ENCODE data around the gene ZNF560. TPM values are rescaled to one million over a fixed set of nuclear protein-coding genes. Genes with fewer than 3 reads are reported as not detected.

The ZNF560 gene
- total and polyA plus RNA-seq, 4 donors: not detected

DNA sequence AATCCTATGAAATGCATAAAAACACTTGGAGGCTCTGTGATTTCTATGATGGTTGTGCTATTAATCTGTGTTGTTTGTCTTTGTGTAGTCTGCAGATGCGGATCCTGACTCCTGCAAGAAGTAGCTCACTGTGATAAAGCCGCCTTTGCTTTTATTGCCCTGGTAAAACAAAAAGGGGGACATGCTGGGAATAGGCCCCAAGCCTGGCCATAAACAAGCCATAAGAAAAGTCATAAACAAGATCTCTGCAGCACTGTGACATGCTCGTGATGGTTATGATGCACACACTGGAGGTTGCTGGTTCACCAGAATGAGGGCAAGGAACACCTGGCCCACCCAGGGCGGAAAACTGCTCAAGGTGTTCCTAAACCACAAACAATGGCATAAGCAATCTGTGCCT is 36.5 kb downstream of the ZNF560 start:
- intact Hi-C loops (cut with DNase I): no loop called here
- H3K4me3 ChIP-seq (ENCODE audit: low read length in 2 of 2): no peak overlapping the region
- H3K27ac ChIP-seq (ENCODE audit: low read depth in 1 of 2, low read length in 2 of 2): no peak overlapping the region
- WGBS, 2 donors: 82 to 89% methylated on average over 4 of the region's 4 CpGs
- H3K4me1 ChIP-seq (ENCODE audit: control insufficient read depth in 1 of 2, insufficient read depth in 2 of 2, low read length in 2 of 2): no peaks in the 10 kb centered on the region
- H3K27me3 ChIP-seq (ENCODE audit: control insufficient read depth in 1 of 2, insufficient read depth in 2 of 2, low read length in 1 of 2): no peaks in the 10 kb centered on the region
- DNase-seq (no peak), ATAC-seq (ENCODE audit: low FRiP score) (no peak)
- no peaks in the 10 kb centered on the region for H3K36me3 ChIP-seq (ENCODE audit: control insufficient read depth in 1 of 2, insufficient read depth in 2 of 2, low read length in 1 of 2)
- peaks cover 11% of the 10 kb centered on the region for H3K9me3 ChIP-seq (ENCODE audit: control insufficient read depth, low read length)

DNA sequence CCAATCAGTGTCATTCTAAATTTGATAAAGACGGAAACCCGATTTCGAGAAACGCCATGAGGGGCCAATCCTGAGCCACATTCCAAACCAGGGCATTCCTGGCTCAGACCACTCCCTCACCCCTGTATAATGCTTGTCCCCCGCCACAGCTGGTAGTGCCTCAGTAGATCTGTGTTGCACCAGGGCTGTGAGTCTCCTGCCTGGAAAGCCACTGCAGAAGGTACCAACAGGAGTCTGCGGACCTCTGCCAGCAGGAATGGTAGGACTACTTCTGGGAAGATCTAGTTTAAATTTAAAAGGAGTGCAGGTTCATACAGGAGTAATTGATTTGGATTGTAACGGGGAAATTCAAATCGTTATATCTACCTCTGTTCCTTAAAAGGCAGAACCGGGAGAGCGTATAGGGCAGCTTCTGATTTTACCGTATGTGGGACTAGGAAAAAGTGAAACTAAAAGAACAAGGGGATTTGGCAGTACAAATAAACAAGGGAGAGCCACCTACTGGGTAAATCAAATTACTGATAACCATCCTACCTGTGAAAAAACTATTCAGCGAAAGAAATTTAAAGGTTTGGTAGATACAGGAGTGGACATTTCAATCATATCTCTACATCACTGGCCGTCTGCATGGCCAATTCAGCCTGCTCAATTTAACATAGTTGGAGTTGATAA is 42.3 kb downstream of the ZNF560 start:
- H3K27me3 ChIP-seq (ENCODE audit: control insufficient read depth in 1 of 2, insufficient read depth in 2 of 2, low read length in 1 of 2): no peaks in the 10 kb centered on the region
- no peaks in the 10 kb centered on the region for H3K4me1 ChIP-seq (ENCODE audit: control insufficient read depth in 1 of 2, insufficient read depth in 2 of 2, low read length in 2 of 2)
- H3K9me3 ChIP-seq (ENCODE audit: control insufficient read depth, low read length): peaks cover 10% of the 10 kb centered on the region
- H3K27ac ChIP-seq (ENCODE audit: low read depth in 1 of 2, low read length in 2 of 2): no peak overlapping the region
- ATAC-seq (ENCODE audit: low FRiP score) (no peak), DNase-seq (no peak)
- H3K36me3 ChIP-seq (ENCODE audit: control insufficient read depth in 1 of 2, insufficient read depth in 2 of 2, low read length in 1 of 2): no peaks in the 10 kb centered on the region
- H3K4me3 ChIP-seq (ENCODE audit: low read length in 2 of 2): no peak overlapping the region
- WGBS, 2 donors: 66 to 82% methylated on average over 13 of the region's 13 CpGs
- intact Hi-C loops (cut with DNase I): no loop called here

DNA sequence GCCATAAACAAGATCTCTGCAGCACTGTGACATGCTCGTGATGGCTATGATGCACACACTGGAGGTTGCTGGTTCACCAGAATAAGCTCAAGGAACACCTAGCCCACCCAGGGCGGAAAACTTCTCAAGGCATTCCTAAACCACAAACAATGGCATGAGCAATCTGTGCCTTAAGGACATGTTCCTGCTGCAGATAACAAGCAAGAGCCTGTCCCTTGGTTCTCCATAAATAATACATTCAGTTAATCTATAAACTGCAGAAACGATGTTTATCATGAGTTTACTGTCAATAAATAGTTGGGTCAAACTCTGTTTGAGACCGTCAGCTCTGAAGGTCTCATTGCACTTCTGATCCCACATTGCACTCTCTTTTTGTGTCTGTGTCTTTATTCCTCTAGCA is 44.5 kb downstream of the ZNF560 start:
- DNase-seq (no peak), ATAC-seq (ENCODE audit: low FRiP score) (no peak)
- no peaks in the 10 kb centered on the region for H3K4me1 ChIP-seq (ENCODE audit: control insufficient read depth in 1 of 2, insufficient read depth in 2 of 2, low read length in 2 of 2)
- H3K4me3 ChIP-seq (ENCODE audit: low read length in 2 of 2): no peak overlapping the region
- H3K27ac ChIP-seq (ENCODE audit: low read depth in 1 of 2, low read length in 2 of 2): no peak overlapping the region
- intact Hi-C loops (cut with DNase I): no loop called here
- WGBS, 2 donors: 89% methylated on average over 4 of the region's 4 CpGs
- H3K9me3 ChIP-seq (ENCODE audit: control insufficient read depth, low read length): peaks cover 15% of the 10 kb centered on the region
- H3K27me3 ChIP-seq (ENCODE audit: control insufficient read depth in 1 of 2, insufficient read depth in 2 of 2, low read length in 1 of 2): no peaks in the 10 kb centered on the region
- no peaks in the 10 kb centered on the region for H3K36me3 ChIP-seq (ENCODE audit: control insufficient read depth in 1 of 2, insufficient read depth in 2 of 2, low read length in 1 of 2)

DNA sequence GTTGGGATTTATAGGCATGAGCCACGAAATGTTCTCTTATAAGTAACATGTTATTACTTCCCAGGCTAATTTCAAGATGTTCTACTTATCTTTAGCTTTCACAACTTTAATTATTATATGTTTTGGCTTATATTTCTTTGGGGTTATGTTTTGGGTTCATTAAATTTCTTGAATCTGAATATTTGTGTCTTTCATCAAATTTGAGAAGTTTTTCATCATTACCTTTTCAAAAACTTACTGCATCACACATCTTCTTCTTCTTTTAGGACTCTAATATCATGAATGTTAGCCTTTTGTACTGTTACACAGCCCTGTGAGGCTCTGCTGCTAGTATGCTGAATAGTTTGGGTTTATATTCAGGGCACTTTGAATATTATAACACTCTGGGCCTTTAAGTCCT is 53.4 kb downstream of the ZNF560 start:
- no peak overlapping the region for H3K27ac ChIP-seq (ENCODE audit: low read depth in 1 of 2, low read length in 2 of 2)
- no peaks in the 10 kb centered on the region for H3K4me1 ChIP-seq (ENCODE audit: control insufficient read depth in 1 of 2, insufficient read depth in 2 of 2, low read length in 2 of 2)
- 90 to 91% methylated on average over 1 of the region's 1 CpG for WGBS, 2 donors
- no peaks in the 10 kb centered on the region for H3K27me3 ChIP-seq (ENCODE audit: control insufficient read depth in 1 of 2, insufficient read depth in 2 of 2, low read length in 1 of 2)
- intact Hi-C loops (cut with DNase I): no loop called here
- H3K36me3 ChIP-seq (ENCODE audit: control insufficient read depth in 1 of 2, insufficient read depth in 2 of 2, low read length in 1 of 2): no peaks in the 10 kb centered on the region
- H3K9me3 ChIP-seq (ENCODE audit: control insufficient read depth, low read length): peaks cover 14% of the 10 kb centered on the region
- no peak for DNase-seq
- no peak for ATAC-seq (ENCODE audit: low FRiP score)
- H3K4me3 ChIP-seq (ENCODE audit: low read length in 2 of 2): no peak overlapping the region

DNA sequence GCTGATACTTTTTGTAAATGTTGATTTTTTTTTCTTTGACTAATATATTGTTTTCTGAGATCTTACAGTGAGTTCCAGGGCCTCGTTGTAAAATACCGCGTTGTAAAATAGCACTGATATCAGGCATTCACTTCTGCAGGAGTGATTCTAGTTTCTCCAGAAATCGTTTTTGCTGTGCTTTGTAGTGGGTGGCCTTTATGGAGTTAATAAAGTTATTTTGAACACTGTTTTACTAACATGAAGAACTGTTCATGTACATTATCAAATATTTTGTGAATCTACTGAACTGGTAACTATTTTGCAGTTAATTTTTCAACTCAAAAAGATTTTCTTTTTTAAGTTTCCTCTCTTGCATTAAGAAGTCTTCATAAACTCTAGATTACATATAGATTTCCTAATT is 62.1 kb downstream of the ZNF560 start:
- H3K27ac ChIP-seq (ENCODE audit: low read depth in 1 of 2, low read length in 2 of 2): no peak overlapping the region
- no peaks in the 10 kb centered on the region for H3K9me3 ChIP-seq (ENCODE audit: control insufficient read depth, low read length)
- H3K36me3 ChIP-seq (ENCODE audit: control insufficient read depth in 1 of 2, insufficient read depth in 2 of 2, low read length in 1 of 2): no peaks in the 10 kb centered on the region
- no peaks in the 10 kb centered on the region for H3K4me1 ChIP-seq (ENCODE audit: control insufficient read depth in 1 of 2, insufficient read depth in 2 of 2, low read length in 2 of 2)
- DNase-seq (no peak), ATAC-seq (ENCODE audit: low FRiP score) (no peak)
- H3K4me3 ChIP-seq (ENCODE audit: low read length in 2 of 2): no peak overlapping the region
- WGBS, 2 donors: 79 to 89% methylated on average over 4 of the region's 4 CpGs
- H3K27me3 ChIP-seq (ENCODE audit: control insufficient read depth in 1 of 2, insufficient read depth in 2 of 2, low read length in 1 of 2): no peaks in the 10 kb centered on the region
- intact Hi-C loops (cut with DNase I): loop anchor here (10.0 kb wide), 2 partner anchors 132 to 358 kb away; partner anchors contain the start of gene ZNF699 (in 1 of the 2)

DNA sequence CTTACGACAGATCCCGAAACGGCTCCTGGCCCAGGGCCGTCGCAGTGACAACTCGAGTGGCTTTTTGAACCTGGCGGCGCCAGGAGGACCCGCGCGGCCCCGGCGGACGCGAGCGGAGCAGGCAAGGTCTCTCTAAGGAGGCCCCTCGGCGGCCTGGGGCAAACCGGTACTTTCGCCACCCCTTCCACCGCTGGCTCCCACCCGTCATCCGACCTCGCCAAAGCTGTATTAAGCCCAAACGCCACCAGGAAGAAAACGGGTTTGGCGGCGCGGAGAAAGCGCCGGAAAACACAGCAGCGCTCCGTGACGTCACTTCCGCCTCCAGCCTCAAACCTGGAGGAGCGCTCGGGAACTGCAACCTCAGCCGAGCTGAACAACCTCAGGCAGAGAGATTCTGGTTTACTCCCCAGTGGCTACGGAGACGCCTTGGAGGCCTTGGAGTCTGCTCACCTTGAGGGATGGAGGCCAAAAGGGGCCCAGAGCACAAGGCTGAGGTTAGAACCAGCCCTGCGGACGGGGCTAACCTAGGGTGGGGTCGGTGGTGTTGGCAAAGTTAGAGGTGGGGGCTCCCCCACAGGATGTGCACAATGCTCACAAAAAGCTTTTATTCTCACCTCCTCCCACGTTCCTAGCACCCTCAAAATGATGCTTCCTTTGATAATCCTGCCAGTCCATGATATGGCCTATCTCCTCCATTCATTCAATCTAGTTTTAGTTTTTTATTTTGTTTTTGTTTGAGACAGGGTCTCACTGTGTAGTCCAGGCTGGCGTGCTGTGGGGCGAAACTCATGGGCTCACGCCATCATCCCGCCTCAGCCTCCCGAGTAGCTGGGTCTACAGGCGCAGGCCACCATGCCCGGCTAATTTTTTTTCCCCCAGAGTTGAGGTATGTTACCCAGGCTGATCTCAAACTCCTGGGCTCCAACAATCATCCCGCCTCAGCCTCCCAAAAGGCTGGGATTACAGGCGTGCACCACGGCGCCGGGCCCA is 62.8 kb downstream of the ZNF560 start, which contains the start of gene ZNF266:
Gene ZNF266 (minus strand): TSS at position 295 of the 990 bp plus-strand sequence. CDS start 15,484 bp downstream, outside the sequence.
- intact Hi-C loops (cut with DNase I): loop anchor here (10.0 kb wide), 2 partner anchors 131 to 359 kb away; partner anchors contain the start of gene ZNF699 (in 1 of the 2)
- peak; percentile 94 for ATAC-seq (ENCODE audit: low FRiP score)
- WGBS, 2 donors: 13 to 14% methylated on average over 56 of the region's 56 CpGs

DNA sequence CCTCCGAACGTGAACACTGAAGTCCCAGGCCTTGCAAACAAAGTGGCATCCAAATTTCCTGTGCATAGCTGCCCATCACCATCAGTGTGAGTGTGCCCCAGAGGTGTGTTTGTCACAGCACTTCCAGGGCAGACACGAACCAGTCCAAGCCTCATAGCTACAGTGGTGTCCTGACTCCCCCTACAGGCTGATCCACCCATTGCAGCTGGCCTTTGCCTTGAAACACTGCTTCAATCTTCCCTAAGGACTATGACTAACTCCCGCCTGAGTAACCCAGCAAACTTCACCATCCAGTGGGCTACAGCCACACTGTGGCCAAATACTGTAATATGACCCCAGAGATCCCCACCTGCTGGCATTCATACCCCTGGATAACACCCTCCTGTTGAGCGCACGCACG is 66.9 kb downstream of the ZNF560 start:
- no peak overlapping the region for H3K27ac ChIP-seq (ENCODE audit: low read depth in 1 of 2, low read length in 2 of 2)
- peaks cover 3 to 4% of the 10 kb centered on the region in 2 donors for H3K36me3 ChIP-seq (ENCODE audit: control insufficient read depth in 1 of 2, insufficient read depth in 2 of 2, low read length in 1 of 2)
- intact Hi-C loops (cut with DNase I): loop anchor here (5.0 to 10.0 kb wide), 3 partner anchors 127 to 363 kb away; partner anchors contain the start of genes ZNF699 (in 1 of the 2) and ZNF846 (in 1 of the 2)
- H3K27me3 ChIP-seq (ENCODE audit: control insufficient read depth in 1 of 2, insufficient read depth in 2 of 2, low read length in 1 of 2): no peaks in the 10 kb centered on the region
- no peak for ATAC-seq (ENCODE audit: low FRiP score)
- no peaks in the 10 kb centered on the region for H3K4me1 ChIP-seq (ENCODE audit: control insufficient read depth in 1 of 2, insufficient read depth in 2 of 2, low read length in 2 of 2)
- H3K4me3 ChIP-seq (ENCODE audit: low read length in 2 of 2): no peak overlapping the region
- DNase-seq: peak in 1 of 2 donors; percentile 53
- H3K9me3 ChIP-seq (ENCODE audit: control insufficient read depth, low read length): no peaks in the 10 kb centered on the region
- 77 to 80% methylated on average over 7 of the region's 7 CpGs for WGBS, 2 donors

More for the DNA sequence above, 62.8 kb downstream of the ZNF560 start, which contains the start of gene ZNF266:
- Histone ChIP-seq H3K4me3 (ENCODE audit: low read length in 2 of 2) (peak within 1 kb of the TSS; percentile 43 to 99), H3K27me3 (ENCODE audit: control insufficient read depth in 1 of 2, insufficient read depth in 2 of 2, low read length in 1 of 2) (no peaks in the 10 kb centered on the region), H3K36me3 (ENCODE audit: control insufficient read depth in 1 of 2, insufficient read depth in 2 of 2, low read length in 1 of 2) (no peaks in the 10 kb centered on the region), H3K27ac (ENCODE audit: low read depth in 1 of 2, low read length in 2 of 2) (peak within 1 kb of the TSS in 1 of 2 donors; percentile 49), H3K9me3 (ENCODE audit: control insufficient read depth, low read length) (no peaks in the 10 kb centered on the region), H3K4me1 (ENCODE audit: control insufficient read depth in 1 of 2, insufficient read depth in 2 of 2, low read length in 2 of 2) (no peaks in the 10 kb centered on the region)
- DNase-seq: peak; percentile 93 to 96

DNA sequence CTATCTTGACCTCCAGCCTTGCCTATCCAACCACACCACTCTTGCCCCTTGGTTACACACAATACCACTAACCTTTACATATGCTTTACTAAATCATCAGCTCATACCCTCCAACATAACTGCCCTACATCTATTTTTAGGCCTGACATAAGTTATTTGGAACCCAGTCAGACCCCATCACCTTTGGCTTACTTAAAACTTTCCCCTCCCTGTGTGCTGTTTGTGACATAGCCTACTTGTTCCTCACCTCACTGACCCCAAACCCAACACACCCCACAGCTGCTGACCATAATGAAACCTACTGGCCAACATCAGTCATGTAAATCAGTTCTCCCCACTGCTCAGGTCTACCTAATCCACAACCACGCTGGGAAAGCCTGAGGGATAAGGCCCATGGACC is 68.0 kb downstream of the ZNF560 start:
- Histone ChIP-seq H3K27ac (ENCODE audit: low read depth in 1 of 2, low read length in 2 of 2) (no peak overlapping the region), H3K36me3 (ENCODE audit: control insufficient read depth in 1 of 2, insufficient read depth in 2 of 2, low read length in 1 of 2) (peaks cover 3 to 10% of the 10 kb centered on the region in 2 donors), H3K4me3 (ENCODE audit: low read length in 2 of 2) (no peak overlapping the region), H3K27me3 (ENCODE audit: control insufficient read depth in 1 of 2, insufficient read depth in 2 of 2, low read length in 1 of 2) (no peaks in the 10 kb centered on the region), H3K9me3 (ENCODE audit: control insufficient read depth, low read length) (peaks cover 5% of the 10 kb centered on the region), H3K4me1 (ENCODE audit: control insufficient read depth in 1 of 2, insufficient read depth in 2 of 2, low read length in 2 of 2) (no peaks in the 10 kb centered on the region)
- no peak for ATAC-seq (ENCODE audit: low FRiP score)
- intact Hi-C loops (cut with DNase I): loop anchor here (5.0 to 10.0 kb wide), 3 partner anchors 126 to 364 kb away; partner anchors contain the start of genes ZNF699 (in 1 of the 2) and ZNF846 (in 1 of the 2)
- DNase-seq: no peak
- 91 to 93% methylated on average over 1 of the region's 1 CpG for WGBS, 2 donors
